ENCODE measurements around the gene TBC1D12.
"Not testable (repeated sequence)": the region's sequence is repeated elsewhere in the genome, so short reads cannot be mapped to it uniquely, and the experiment has no call there.

TBC1D12 gene

GRCh38 chr10:94549221-94549620 is 146.9 kb downstream of the TBC1D12 start:
- DNase-seq: no peak

GRCh38 chr10:94567714-94568307 is 165.5 kb downstream of the TBC1D12 start:
- not testable (repeated sequence) for DNase-seq

GRCh38 chr10:94571081-94571480 is 168.7 kb downstream of the TBC1D12 start:
- no peak for DNase-seq

DNA sequence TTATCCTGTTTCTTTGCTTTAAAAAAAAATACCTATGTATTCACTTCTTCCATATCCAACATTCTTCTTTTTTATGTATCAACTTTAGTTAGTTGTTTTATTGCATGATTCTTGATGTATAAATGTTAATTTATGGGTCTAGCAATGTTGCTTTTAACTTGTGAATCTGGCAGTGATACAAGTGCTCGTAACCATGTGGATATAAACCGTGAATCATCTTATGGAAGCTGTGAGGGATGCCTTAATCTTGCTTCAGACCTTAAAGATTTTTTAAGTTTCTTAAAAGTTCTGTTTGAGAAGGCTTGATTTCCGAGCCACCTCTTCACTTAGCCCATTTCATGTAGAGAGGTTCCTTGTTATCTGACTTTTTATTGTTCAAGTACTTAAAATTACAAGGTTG is 169.2 kb downstream of the TBC1D12 start:
- DNase-seq: no peak

- no peak for DNase-seq
Observed at GRCh38 chr10:94578790-94579189, 176.4 kb downstream of the TBC1D12 start.

DNA sequence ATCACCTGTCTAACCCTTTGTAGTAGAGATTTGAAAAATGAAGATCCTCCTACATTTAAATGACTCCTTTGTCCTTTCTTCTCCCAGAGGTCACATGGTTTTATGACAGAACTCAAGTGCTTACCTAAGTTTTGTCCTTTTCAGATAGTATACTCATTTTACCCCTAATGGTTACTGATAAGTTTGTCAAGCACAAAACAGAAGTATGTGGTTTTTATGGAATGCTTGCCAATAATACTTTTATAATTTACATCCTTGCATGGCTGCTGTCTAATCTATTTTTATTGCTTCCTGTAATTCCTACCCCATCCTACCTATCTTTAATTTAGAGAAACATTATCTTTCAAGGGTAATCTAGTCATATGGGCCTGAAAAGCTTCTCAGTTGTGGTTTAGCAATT is 180.8 kb downstream of the TBC1D12 start:
- DNase-seq: no peak
